GM18951 (cell line): Measurements from ENCODE around the gene GAPT.
"Not testable (repeated sequence)": the region's sequence is repeated elsewhere in the genome, so short reads cannot be mapped to it uniquely, and the experiment has no call there.

Source experiments
- POLR2A ChIP-seq: IDR thresholded peaks from 4 replicates; pipeline ENCODE4 v1.6.1; 2011; ENCODE audit warnings: mild to moderate bottlenecking; ENCODE audit not compliant: insufficient read length, insufficient read depth; ENCODE audit errors: extremely low read depth
- in situ Hi-C: fragments of 300-500 bp; cut with MboI; formaldehyde crosslinking; loops from one replicate; pipeline ENCODE4 v1.12.0; 2022; ENCODE audit warnings: low sequenced_read_pairs, mixed read lengths, inconsistent platforms; ENCODE audit not compliant: unreplicated experiment

The GAPT gene

DNA sequence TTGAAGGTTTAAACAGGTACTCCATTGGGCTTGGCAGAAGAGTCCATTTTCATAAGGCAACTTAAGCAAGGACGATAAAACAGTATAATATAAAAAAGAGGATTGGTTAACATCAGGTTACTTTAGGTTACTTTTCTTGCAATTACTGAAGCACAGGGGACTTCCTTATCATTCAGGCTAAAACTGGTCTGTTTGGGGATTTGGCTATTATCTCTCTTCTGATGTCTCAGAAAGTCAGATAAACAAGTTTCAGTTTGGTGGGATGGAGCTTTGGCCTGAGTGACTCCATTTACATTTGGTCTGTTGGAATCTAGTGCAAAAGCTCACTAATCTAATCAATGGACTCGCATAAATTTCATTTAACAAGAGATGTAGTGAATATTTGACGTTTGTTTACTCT lies 8.0 kb downstream of the GAPT start:
- no peak for TF ChIP-seq POLR2A
- in situ Hi-C loops, result loop anchor here (25.0 kb wide), 1 partner anchor 338 kb away; no protein-coding TSS in a partner anchor

DNA sequence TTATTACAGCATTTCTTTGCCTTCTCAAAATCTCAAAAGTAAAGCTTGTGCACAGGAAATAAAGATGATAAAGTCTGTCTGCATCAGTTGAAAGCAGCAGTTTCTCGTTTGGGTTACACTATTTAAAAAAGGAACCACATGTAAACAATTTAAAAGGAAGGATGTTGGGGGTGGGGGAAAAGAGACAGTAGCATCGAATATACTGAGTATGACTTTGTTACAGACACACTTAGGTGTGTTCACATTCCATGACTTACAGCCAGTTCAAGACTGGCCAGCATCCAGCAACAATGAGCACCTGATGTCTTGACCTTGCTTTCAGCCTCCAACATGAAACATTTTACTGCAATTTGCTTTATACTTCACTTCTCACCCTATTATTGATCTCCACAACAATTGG lies 8.7 kb downstream of the GAPT start:
- in situ Hi-C loops, result loop anchor here (25.0 kb wide), 1 partner anchor 337 kb away; no protein-coding TSS in a partner anchor

DNA sequence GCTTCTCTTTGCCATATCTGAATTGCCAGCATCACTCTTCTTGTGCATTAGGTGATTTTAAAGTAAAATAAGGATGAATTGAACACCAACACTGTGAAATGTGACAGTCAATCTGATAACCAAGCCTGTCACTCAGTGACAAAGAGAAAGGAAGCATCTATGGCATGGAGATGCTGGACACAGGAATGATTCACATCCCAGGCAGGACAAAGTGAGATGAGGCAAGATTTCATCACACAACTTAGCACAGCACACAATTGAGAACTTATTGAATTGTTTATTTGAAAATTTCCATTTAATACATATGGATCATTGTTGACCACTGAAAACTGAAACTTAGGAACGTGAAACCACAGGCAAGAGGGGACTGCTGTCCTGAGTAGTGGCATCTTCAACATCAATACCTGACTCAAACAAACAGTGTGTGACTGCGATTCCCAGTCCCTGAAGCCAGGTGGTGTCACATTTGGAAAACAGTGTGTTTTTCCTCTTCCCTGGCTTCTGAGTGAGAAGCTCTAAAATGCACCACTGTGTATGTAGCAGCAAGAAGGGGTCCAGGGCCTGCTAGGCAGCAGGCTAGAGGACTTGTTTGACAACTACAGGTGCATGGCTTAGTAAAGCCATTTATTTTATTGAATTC lies 10.7 kb downstream of the GAPT start:
- in situ Hi-C loops, result no loop called here
- TF ChIP-seq POLR2A, result no peak

More for the DNA sequence above, 8.7 kb downstream of the GAPT start:
- TF ChIP-seq POLR2A, result no peak

DNA sequence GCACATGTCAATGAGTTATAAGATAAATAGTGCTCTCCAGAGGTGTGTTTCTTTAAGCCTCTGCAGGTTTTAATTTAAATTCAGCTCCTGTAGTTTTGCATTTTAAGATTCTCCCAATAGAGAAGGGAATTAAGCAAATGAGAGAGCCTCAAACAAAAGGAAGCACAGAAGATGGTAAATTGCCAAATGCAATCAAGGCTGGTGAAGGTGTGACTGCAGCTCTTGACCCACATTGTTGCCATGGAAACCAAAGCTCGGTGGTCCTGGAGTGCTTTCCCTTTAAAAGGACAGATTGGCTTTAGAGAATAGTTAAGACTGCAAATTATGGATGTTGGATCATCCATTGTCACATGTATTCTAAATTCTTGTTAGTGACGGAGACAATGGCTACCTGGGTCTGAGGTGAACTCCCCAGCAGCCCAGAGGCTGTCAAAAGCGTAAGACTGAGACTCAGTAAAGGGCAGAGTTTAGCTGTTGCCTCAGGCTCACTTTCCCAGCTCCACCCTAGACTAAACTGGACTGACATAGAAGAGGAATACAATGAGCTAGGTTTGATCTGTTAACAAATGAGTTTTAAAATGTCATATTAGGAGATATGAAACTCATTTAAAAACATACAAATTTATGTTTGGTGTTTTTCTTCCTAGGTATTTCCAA lies 12.3 kb downstream of the GAPT start:
- in situ Hi-C loops, result no loop called here
- no peak for TF ChIP-seq POLR2A

DNA sequence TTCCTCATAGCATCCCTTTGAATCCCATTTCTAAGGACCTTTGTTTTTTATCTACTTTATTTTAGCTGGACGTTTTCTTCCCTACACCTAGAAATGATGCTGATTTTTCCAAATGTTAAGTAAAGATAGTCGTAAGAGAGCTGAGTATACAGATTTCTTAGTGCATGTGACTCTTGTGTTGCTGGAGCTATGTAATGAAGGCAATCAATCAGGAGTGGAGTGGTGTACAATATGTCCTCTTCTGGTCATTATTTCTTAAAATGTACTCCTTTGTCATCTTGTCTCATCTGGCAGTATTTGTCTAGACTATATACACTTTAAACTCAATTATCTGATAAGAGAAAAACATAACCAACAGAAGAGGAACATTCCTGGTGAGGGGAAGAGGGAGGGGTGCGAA lies 13.5 kb downstream of the GAPT start:
- in situ Hi-C loops, result no loop called here
- no peak for TF ChIP-seq POLR2A

DNA sequence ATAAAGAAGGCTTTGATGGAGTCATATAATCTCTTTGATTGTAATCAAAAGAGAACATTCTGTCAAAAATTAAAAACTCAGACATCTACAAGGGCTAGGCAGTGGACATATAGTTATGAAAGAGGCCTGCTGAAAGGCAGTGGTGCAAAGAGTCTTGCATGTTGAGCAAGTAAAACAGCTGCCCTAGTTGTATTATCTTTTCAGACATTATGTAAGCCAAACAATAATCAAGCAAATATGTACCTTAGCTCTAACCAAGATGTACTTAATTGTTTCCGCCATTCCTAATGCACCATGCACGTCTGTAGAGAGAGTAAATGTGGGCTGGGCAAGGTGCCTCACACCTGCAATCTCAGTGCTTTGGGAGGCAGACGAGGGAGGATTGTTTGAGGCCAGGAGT lies 14.3 kb downstream of the GAPT start:
- in situ Hi-C loops, result no loop called here

DNA sequence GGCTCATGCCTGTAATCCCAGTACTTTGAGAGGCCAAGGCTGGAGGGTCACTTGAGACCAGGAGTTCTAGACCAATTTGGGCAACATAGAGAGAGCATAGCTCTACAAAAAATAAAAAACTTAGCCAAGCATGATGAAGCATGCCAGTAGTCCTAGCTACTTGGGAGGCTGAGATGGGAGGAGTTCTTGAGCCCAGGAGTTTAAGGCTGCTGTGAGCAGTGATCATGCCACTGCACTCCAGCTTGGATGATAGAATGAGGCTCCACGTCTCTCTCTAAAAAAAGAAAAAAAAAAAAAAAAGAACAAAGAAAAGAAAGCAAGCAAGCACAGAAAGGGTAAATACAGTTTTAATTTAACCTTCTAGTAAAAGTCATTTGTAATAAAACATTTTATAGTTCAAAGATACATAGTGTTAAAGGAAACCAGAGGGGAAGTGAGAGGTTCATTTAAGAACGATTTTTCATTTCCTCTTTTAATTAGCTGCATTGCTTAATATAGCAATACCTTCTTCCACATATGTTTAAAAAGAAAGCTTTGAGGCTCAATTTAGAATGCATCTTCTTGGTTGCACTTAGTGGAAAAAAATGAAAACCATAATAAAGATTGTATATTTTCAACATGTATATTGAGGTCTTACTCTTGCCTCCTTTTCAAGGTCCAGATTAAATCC lies 14.9 kb downstream of the GAPT start:
- no peak for TF ChIP-seq POLR2A
- in situ Hi-C loops, result no loop called here

More for the DNA sequence above, 14.3 kb downstream of the GAPT start:
- no peak for TF ChIP-seq POLR2A

DNA sequence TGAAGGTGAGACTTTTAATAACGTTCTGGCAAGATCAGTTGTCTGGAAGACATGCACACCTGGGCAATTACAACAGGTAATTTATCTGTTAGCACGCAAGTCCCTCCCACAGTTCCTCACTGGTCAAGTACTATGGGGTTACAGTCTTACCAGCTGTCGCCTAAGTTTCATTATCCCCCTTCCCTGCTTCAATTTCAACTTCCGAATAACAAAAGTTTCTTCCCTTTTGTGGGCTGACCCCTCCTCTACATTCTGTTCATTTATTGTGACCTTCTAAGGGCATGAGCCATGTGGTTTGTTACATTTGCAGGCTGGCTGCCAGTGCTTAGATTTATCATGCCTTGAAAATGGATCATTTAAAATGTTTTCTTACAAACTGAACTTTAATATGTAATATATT lies 16.5 kb downstream of the GAPT start:
- no peak for TF ChIP-seq POLR2A
- in situ Hi-C loops, result no loop called here

DNA sequence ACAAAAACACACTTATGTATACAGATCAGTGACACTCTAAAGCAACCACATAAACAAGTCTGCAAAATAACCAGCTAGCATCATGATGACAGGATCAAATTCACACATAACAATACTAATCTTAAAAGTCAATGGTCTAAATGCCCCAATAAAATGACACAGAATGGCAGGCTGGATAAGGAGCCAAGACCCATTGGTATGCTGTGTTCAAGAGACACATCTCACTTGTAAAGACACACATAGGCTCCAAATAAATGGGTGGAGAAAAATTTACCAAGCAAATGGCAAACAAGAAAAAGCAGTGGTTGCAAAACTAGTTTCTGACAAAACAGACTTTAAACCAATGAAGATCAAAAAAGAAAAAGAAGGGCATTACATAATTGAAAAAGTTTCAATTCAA lies 26.0 kb downstream of the GAPT start:
- TF ChIP-seq POLR2A, result no peak
- in situ Hi-C loops, result no loop called here

DNA sequence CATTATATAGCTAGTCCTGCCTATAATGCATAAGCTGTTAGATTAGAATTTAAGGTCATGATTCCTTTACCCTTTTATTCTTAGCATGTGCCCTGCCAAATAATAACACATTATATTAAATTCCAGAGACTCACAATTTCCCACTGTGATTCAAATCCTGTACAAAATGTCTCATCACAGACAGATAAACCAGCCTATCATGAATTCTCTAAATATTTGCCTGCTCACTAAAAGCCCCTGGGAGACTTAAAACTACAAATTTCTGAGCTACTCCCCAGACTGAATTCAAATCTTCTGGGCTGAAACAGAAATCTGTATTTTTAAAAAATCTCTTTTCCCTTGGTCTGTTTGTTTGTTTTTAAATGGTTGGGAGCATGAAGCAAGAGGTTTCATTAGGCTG lies 32.7 kb downstream of the GAPT start:
- TF ChIP-seq POLR2A, result no peak
- in situ Hi-C loops, result no loop called here

DNA sequence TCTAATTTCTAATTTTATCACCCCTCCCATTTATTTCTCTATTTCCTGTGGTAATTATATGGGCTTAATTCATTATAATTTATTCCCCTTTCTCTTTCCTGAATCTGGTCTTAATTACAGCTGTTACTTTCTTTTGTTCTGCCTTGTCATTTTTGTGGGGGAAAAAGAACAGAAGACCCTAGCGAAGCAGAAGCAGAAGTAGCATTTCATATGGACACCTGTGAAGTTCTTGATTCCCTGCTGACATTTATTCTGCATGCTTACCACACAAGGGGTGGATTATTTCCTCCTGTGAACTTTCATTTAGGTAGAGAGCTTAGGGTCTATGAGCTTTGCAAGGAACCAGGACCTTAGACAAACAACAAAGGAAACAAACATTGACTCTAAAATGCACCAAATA lies 33.3 kb downstream of the GAPT start:
- in situ Hi-C loops, result no loop called here
- no peak for TF ChIP-seq POLR2A

DNA sequence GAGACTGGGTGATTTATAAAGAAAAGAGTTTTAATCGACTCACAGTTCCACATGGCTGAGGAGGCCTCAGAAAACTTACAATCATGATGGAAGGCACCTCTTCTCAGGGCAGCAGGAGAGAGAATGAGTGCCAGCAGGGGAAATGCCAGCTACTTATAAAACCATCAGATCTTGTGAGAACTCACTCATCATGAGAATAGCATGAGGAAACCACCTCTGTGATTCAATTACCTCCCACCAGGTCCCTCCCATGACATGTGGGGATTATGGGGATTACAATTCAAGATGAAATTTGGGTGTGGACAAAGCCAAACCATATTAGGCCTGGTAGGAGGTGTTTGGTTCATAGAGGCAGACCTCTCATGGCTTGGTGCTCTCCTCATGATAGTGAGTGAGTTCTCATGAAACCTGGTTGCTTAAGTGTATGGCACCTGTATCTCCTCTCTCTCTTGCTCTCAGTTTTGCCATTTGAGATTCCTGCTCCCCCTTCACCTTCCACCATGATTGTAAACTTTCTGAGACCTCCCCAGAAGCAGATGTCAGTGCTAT lies 39.8 kb downstream of the GAPT start:
- in situ Hi-C loops, result no loop called here
- TF ChIP-seq POLR2A, result no peak

DNA sequence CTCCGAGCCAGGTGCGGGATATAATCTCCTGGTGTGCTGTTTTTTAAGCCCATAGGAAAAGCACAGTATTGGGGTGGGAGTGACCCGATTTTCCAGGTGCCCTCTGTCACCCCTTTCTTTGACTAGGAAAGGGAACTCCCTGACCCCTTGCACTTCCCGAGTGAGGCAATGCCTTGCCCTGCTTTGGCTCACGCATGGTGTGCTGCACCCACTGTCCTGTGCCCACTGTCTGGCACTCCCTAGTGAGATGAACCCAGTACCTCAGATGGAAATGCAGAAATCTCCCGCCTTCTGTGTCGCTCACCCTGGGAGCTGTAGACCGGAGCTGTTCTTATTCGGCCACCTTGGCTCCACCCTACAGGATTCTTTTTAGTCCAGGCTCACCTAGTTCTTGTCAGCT lies 50.7 kb downstream of the GAPT start:
- in situ Hi-C loops, result not testable (repeated sequence)

DNA sequence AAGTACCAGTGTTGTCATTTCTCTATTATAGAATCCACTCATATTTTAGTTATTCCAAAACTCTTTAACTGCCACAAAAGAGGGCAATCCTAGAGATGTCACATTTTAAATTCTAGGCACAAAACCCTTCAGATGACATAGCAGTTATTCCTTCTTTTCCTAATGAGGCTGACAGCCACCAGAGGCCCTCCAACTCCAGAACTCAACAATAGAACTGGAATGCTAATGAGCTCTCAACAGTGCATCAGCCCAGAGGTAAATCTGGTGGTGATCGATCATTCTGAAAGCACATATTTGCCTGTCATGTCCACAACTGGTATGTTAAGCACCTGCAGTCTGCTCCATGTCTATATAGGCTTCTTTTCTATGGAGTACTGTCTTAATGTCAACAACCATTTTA lies 51.5 kb downstream of the GAPT start:
- in situ Hi-C loops, result no loop called here
- TF ChIP-seq POLR2A, result no peak
